Ascending aorta (tissue), 2 donors: ENCODE measurements around the gene SULT2B1. TPM values are rescaled to one million over a fixed set of nuclear protein-coding genes. Genes with fewer than 3 reads are reported as not detected.

Source experiments
- DNase-seq, 2 donors: peaks; one replicate each; pipeline ENCODE4 v3.0.0-alpha.2; 2019; ENCODE audit warnings: low spot score in 2 of 2
- H3K27ac ChIP-seq, 2 donors: fragments of 200-600 bp; sonication (generic); one replicate each; pipeline ENCODE4 v1.5.1; 2016 to 2017; ENCODE audit warnings: mild to moderate bottlenecking in 1 of 2
- H3K27me3 ChIP-seq: fragments of 200-600 bp; sonication (generic); one replicate; pipeline ENCODE4 v1.5.1; 2017
- H3K36me3 ChIP-seq, 2 donors: fragments of 200-600 bp; sonication (generic); one replicate each; pipeline ENCODE4 v1.5.1; 2016
- H3K4me1 ChIP-seq, 2 donors: fragments of 200-600 bp; sonication (generic); one replicate each; pipeline ENCODE4 v1.5.1; 2016 to 2017; ENCODE audit warnings: mild to moderate bottlenecking in 1 of 2
- H3K4me3 ChIP-seq, 2 donors: fragments of 200-600 bp; sonication (generic); one replicate each; pipeline ENCODE4 v1.5.1; 2016 to 2017; ENCODE audit warnings: mild to moderate bottlenecking in 1 of 2
- H3K9me3 ChIP-seq, 2 donors: fragments of 200-600 bp; sonication (generic); one replicate each; pipeline ENCODE4 v1.5.1; 2016
- intact Hi-C: fragments of 100-400 bp; cut with DNase I; formaldehyde crosslinking; loops from one replicate; pipeline ENCODE4 v1.15.1; 2023
- total RNA-seq: library from RNA; depleted of rRNA; stranded (reverse); fragments of >200 nt; gene quantifications from one replicate; pipeline ENCODE4 v1.1.0, GENCODE V29; 2016
- TF ChIP-seq, protein P1 (sequence below), 3 experiments: fragments of 200-600 bp in 2 of 3; fragments of 450-650 bp in 1 of 3; sonication (generic) in 2 of 3; IDR thresholded peaks; one replicate each; pipeline ENCODE4 v1.5.1; 2016 to 2019; ENCODE audit warnings: antibody characterized with exemption in 3 of 3, mild to moderate bottlenecking in 1 of 3, moderate library complexity in 1 of 3

The SULT2B1 gene
- total RNA-seq, 1 donor from 2014 or later: not detected

DNA sequence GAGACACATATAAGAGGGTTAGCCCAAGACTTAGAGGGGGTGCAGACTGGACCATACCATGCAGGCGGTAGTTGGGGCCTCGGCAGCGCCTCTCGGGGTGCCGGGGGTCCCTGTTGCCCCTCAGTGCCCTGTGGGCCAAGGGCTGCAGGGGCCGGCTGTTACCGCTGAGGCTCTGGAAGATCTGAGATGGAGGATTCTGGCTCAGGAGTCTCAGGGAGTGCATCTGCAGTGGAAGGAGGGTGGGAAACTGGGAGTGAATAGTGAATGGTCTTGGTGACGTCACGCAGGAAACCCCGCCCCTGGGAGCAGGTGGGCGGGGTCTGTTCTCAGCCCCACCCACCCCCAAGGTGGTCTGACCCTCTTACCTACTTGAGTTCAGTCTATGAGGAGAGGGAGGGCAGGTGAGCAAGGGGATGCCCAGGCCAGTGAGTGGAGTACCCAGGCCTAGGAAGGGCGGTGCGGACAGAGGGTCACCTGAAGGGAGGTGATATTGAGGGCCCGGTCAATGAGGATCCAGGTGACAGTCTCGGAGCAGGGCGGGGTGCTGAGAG is 86.9 kb downstream of the SULT2B1 start:
- H3K27ac ChIP-seq: peak overlapping the region; percentile 94 to 99
- no peak for DNase-seq
- H3K36me3 ChIP-seq: no peaks in the 10 kb centered on the region
- H3K9me3 ChIP-seq: no peaks in the 10 kb centered on the region
- TF ChIP-seq, protein P1, sequence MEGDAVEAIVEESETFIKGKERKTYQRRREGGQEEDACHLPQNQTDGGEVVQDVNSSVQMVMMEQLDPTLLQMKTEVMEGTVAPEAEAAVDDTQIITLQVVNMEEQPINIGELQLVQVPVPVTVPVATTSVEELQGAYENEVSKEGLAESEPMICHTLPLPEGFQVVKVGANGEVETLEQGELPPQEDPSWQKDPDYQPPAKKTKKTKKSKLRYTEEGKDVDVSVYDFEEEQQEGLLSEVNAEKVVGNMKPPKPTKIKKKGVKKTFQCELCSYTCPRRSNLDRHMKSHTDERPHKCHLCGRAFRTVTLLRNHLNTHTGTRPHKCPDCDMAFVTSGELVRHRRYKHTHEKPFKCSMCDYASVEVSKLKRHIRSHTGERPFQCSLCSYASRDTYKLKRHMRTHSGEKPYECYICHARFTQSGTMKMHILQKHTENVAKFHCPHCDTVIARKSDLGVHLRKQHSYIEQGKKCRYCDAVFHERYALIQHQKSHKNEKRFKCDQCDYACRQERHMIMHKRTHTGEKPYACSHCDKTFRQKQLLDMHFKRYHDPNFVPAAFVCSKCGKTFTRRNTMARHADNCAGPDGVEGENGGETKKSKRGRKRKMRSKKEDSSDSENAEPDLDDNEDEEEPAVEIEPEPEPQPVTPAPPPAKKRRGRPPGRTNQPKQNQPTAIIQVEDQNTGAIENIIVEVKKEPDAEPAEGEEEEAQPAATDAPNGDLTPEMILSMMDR (IDR thresholded peaks at IDR 0.05): no peak
- H3K27me3 ChIP-seq: no peaks in the 10 kb centered on the region
- H3K4me1 ChIP-seq: peaks cover 12 to 33% of the 10 kb centered on the region in 2 donors
- H3K4me3 ChIP-seq: no peak overlapping the region
- intact Hi-C loops: loop anchor here (5.0 to 10.0 kb wide), 4 partner anchors 338 to 1216 kb away; partner anchors contain the start of genes DKKL1, PRMT1, PTOV1 and TEAD2

DNA sequence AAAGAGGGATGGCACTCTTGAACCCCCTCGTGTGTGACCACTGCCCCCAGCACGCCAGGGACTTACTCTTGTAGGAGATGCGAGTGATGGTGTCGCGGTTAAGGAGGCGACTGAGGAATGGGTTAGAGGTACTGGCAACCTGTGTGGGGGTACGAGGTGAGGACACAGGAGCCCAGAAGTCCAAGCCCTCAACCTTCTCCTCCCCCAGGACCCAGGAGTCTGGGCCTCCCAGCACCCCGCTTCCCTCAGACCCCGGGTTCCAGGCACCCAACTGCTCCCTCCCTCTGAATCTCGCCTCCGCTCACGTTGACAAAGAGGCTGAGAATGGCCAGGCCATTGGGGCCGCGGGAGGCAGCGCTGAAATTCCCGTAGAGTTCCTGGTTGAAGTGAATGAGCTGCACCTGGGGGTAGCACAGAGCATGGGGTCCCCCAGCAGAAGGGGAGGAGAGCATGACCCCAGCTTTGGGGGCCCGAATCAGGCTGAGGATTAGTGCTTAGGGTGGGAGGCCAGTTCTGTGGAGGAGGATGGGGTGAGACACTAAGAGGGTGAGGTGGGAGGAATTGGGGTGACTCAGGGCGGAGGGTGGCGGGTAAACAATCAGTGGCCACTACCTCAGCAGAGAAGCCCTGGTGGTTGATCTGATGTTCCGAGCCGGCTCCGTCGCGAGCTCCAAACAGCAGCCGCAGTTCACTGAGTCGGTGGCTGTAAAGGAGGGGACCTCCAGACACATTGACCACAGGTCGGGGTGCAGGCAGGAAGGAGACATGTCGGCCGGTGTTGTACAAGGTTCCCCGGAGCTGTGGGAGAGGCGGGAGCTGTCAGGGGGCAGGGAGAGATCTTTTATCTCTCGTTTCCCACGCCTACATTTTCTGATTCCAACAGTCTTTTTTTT is 87.8 kb downstream of the SULT2B1 start:
- H3K4me3 ChIP-seq: no peak overlapping the region
- no peaks in the 10 kb centered on the region for H3K36me3 ChIP-seq
- H3K27me3 ChIP-seq: no peaks in the 10 kb centered on the region
- TF ChIP-seq, protein P1 (IDR thresholded peaks at IDR 0.05): no peak
- no peaks in the 10 kb centered on the region for H3K9me3 ChIP-seq
- intact Hi-C loops: loop anchor here (5.0 to 10.0 kb wide), 5 partner anchors 145 to 1215 kb away; partner anchors contain the start of genes DKKL1, PRMT1, PTOV1 and TEAD2
- DNase-seq: no peak
- H3K27ac ChIP-seq: no peak overlapping the region
- H3K4me1 ChIP-seq: peaks cover 8 to 30% of the 10 kb centered on the region in 2 donors

DNA sequence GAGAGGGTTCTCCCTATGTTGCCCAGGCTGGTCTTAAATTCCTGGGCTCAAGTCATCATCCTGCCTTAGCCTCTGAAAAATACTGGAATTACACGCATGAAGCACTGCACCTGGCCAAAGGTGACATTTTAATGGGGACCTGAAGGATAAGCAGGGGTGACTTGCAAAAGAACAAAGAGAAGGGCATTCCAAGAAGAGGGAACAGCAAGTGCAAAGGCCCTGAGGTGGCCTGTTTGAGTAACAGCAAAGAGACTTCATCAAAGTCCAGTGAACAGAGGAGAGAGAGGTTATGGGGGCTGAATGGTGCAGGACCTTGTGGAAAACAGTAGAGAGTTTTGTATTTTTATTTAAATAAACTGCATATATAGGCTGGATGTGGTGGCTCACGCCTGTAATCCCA is 89.9 kb downstream of the SULT2B1 start:
- no peaks in the 10 kb centered on the region for H3K36me3 ChIP-seq
- TF ChIP-seq, protein P1 (IDR thresholded peaks at IDR 0.05): no peak
- intact Hi-C loops: loop anchor here (10.0 kb wide), 1 partner anchor 143 kb away; no protein-coding TSS in a partner anchor

DNA sequence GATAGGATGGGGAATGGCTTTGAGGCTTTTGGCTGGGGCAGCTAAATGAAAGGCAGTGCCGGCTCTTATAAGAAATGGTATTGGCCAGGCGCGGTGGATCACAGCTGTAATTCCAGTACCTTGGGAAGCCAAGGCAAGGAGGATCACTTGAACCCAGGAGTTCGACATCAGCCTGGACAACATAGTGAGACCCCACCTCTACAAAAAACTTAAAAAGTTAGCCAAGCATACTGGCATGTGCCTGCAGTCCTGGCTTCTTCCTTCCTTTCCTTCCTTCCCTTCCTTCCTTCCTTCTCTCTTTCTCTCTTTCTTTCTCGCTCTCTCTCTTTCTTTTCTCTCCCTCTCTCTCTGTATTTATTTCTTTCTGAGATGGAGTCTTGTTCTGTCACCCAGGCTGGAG is 90.9 kb downstream of the SULT2B1 start:
- no peaks in the 10 kb centered on the region for H3K36me3 ChIP-seq
- H3K27me3 ChIP-seq: no peaks in the 10 kb centered on the region
- peaks cover 0 to 28% of the 10 kb centered on the region in 2 donors for H3K4me1 ChIP-seq
- H3K4me3 ChIP-seq: no peak overlapping the region
- no peaks in the 10 kb centered on the region for H3K9me3 ChIP-seq
- TF ChIP-seq, protein P1 (IDR thresholded peaks at IDR 0.05): no peak
- no peak for DNase-seq
- no peak overlapping the region for H3K27ac ChIP-seq
- intact Hi-C loops: loop anchor here (10.0 kb wide), 1 partner anchor 142 kb away; no protein-coding TSS in a partner anchor

More for the DNA sequence above, 89.9 kb downstream of the SULT2B1 start:
- Histone ChIP-seq H3K27me3 (no peaks in the 10 kb centered on the region), H3K9me3 (no peaks in the 10 kb centered on the region), H3K27ac (no peak overlapping the region), H3K4me1 (peaks cover 2 to 29% of the 10 kb centered on the region in 2 donors), H3K4me3 (no peak overlapping the region)
- DNase-seq: no peak

DNA sequence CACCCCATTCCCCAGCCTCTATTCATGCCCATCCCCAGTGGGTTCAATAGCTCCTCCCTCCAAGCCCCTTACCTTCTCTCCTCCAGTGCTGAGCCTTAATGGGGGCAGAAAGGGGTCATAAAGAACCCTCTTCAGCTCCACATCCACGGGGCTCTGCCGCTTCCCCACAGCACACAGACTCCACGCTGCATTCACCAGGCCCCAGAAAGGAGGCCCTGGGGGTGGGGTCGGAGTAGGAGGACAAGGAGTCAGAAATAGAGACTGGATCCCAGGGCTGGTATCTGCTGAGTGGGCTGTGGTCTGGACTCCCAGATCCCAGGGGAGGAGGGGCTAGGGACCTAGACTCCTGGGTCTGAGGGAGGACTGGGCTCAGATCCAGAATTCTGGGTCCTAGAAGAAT is 92.4 kb downstream of the SULT2B1 start:
- intact Hi-C loops: loop anchor here (10.0 kb wide), 1 partner anchor 140 kb away; no protein-coding TSS in a partner anchor
- H3K9me3 ChIP-seq: no peaks in the 10 kb centered on the region
- H3K4me3 ChIP-seq: peak overlapping the region; percentile 55 to 76
- no peaks in the 10 kb centered on the region for H3K27me3 ChIP-seq
- no peak for DNase-seq
- no peaks in the 10 kb centered on the region for H3K36me3 ChIP-seq
- H3K27ac ChIP-seq: no peak overlapping the region
- peaks cover 0 to 21% of the 10 kb centered on the region in 2 donors for H3K4me1 ChIP-seq
- TF ChIP-seq, protein P1 (IDR thresholded peaks at IDR 0.05): no peak
